LNCAP (cell line): ENCODE measurements around the gene BTBD19.

Experiments
- CTCF ChIP-seq: fragments of 450-650 bp; IDR thresholded peaks from 2 replicates; pipeline ENCODE4 v1.5.1; 2017; ENCODE audit warnings: mild to moderate bottlenecking

The BTBD19 gene

DNA sequence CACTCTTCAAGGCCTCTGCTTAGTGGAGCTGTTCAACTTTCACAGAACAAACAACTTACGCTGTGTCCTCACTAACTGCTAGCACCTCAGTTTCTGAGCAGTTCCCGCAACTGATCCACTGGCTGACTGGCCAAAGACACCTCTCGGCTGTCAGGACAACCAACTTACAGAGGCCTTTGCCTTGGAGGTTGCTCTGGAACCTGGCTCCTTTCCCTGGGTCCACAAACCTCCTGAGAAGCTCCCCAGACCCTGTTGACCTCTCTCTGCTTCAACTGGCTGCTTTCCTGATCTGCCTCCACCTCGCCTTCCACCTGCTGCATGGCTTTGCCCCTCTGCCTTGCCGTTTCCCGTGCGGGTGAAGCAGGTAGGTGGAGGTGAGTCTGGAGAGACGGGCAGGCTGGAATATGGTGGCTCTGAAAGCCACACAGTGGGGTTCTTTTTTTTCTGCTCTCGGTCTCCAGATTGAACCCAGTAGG lies 13.0 kb downstream of the BTBD19 start:
- no peak for TF ChIP-seq CTCF

- TF ChIP-seq CTCF, result no peak
These were observed 13.9 kb downstream of the BTBD19 start for GRCh38 chr1:44822131-44822701.

GRCh38 chr1:44822981-44823451 lies 14.7 kb downstream of the BTBD19 start:
- no peak for TF ChIP-seq CTCF

DNA sequence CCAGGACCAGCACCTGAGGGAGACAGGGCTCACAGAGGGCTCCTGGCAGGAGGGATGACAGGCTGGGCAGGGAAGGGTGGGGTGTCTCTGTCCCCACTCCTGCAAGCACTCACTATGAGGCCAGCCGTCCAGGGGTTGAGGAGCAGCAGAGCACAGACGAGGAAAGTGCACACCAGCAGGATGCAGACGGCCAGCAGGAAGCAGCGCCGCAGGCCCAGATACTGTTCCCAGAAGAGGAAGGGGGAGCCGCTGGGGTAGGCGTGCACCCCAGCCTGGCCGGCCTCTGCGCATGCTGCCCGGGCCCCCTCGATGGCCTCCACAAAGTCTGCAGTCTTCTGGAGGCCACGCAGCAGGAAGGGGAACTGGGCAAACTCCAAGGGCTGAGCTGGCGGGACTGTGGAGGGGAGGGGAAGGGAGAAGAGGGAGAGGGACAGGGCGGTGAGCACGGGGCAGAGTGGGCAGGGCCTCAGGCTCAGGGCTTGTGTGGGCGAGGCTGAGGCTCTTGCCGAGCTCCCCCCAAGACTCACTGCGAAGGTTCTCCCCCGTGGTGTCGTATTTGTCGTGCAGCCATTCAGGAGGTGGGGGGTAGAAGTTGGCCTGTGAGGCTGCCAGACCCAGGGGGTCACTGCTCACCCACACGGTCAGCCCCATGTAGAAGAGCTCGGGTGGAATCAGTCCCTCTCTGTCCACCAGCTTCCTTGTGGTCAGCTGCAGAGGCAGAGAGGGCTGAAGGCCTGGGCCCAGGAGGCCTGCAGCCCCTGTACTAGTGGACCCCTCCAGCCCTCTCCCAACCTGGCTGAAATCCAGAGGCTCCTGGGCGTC lies 18.3 kb downstream of the BTBD19 start:
- no peak for TF ChIP-seq CTCF

GRCh38 chr1:44827197-44828002 lies 19.1 kb downstream of the BTBD19 start:
- no peak for TF ChIP-seq CTCF

DNA sequence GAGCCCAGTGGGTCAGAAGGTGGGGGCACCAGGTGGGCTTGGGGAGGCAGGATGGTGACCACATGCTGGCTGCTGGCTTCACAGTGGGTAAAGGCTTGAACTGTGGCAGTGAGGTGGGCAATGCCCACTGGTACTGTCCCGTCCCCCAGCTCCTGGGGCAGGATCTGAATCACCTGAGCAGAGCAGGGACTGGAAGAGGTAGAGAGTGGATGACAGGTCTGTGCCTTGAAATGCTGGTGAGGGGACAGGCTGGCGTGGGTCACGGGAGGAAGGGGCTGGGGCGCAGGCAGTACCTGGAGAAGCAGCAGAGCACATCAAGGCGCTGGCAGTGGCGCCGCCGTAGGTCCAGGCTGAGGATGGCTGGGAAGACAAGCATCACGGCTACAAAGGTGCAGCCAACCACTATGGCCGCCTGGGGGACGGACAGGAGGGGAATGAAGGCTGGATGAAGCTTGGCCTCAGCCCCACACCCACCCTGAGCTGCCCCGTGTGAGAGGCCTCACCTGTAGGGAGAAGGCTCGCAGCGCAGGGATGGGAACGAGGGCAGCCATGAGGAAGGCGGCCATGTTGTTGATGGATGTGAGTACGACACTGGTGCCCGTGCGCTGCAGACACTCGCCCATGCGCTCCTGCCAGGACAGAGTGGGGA lies 19.8 kb downstream of the BTBD19 start:
- TF ChIP-seq CTCF, result no peak

DNA sequence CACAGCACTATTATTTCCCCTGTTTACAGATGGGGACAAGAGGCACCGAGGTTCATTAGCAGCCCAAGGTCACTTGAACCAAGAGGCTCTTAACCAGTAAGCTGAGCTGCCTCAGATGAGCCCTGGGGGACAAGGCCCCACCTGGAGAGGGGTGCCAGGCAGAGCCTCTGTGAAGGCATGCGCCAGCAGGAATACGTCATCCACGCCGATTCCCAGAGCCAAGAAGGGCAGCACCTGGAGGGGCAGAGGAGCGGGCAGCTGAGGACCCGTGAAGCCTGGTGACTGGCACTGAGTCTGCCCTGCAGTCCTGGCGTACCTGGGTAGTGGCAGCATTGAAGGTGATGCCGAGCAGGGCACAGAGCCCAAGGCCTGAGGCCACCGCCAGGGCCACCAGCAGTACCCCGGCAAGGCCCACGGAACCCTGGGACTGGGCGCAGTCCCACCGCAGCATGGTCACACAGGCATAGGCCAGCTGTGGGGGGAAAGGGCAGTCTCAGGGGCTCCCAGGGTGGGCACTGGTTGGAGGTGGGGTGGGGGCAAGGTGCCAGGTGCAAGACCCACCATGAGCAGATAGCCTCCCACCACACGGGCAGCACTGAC lies 20.6 kb downstream of the BTBD19 start:
- no peak for TF ChIP-seq CTCF
